HG03378 (cell line): Measurements from ENCODE around the gene ZNF438.

ENCODE experiments used
- ATAC-seq: cut with Tn5 transposase; IDR thresholded peaks from one replicate; pipeline ENCODE4 v1.9.1; 2021; ENCODE audit warnings: mild to moderate bottlenecking, moderate library complexity; ENCODE audit not compliant: unreplicated experiment

Gene ZNF438

DNA sequence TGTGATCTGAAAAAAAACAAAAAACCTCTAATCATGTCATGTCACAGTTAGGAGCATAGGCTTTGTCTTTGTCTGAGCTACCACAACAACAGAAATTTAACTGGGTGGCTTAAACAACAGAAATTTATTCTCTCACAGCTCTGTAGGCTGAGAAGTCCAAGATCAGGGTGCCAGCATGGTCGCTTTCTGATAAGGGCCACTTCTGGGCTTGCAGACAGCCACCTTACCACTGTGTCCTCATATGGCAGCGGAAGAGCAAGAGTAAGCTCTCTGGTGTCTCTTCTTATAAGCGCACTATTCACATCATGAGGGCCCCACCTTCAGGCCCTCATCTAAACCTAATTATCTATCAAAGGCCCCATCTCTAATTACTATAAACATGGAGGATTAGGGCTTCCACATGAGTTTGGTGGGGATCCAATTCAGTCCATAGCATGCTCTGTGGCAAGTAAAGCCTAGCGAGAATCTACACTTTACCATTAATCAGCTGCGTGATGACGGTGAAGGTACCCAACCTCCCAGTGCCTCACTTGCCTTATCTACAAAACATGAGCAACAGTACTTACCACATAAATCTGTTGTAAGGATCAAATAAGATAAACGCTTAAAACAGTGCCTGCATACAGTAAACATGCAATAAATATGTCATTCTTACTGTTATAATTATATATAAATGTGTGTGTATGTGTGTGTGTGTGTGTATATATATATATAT, 17.3 kb downstream of the ZNF438 start:
- no peak for ATAC-seq

DNA sequence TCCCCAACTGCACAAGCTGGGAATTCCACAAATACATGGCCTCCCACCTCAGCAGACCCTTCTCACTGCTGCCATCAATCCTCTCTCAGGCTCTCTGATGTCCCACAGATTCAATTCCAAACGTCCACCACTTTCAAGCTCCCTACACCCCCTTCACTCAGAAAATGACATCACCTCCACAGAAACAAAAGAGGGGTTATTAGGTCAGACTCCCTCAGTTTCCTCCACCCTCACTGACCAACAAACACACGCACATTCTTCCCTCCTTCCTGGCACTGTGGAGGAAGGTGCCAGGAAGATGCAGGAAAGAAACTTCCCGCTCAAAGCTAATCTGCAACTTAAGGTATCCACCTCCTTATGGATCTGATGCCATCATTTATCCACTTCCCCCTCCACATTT, 18.3 kb downstream of the ZNF438 start:
- no peak for ATAC-seq

DNA sequence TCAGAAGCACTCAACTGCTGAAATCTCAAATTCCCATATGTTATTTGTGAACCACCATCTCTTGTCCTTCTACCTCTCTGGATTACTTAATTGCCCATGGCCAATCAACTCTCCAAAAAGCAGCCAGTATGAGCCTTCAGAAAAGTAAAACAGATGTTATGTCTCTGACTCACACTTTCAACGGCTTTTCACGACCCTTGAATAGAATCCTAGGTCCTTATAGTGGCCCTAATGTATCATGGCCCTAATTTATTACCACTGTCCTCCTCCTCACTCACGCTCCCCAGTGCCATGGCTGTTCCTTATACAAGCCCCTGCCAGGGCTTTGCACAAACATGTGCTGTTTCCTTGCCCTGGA, 20.0 kb downstream of the ZNF438 start:
- ATAC-seq, result no peak

DNA sequence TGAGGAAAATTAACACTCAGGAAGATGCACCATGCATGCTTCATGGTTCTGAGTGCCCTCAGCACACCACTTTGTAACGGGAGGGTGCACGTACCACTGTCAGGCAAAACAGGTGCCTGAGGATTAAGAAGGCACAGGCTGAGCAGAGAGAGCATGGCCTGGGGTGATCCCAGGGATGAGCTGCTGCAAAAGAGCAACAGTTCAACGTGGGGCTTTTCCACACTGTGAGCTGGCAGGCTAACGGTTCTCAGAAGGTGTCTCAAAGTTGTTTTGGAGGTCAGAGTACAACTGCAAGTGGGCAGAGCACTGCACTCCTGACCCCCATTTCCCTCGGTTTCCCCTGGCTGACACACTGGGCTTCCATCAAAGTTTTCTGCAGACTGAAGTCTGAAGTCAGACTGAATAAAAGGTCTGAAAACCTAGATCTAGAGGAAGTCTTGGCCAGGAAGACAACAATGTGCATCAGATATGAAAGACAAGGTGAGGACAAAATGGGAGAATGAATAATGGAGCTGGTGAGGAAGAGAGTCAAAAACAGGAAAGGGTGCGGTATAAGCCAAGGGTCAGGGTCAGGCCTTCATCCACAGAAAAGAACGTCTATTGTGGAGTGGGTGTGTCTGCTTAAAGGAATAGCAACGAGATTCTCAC, 20.5 kb downstream of the ZNF438 start:
- no peak for ATAC-seq

DNA sequence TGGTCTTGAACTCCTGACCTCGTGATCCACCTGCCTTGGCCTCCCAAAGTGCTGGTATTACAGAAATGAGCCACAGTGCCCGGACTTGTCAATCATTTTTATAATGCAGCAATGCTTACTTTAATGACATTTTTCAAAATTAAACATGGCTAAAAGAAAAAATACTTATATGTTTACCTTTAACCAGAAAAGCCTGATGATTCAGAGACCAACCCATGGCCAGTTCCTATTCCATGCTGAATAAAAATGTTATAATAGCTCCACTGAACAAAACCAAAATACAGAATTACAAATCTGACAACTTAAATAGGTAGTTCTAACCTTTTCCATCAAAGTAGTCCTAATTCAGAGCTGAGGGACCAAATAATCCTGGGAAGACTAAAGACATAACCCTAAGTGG, 21.6 kb downstream of the ZNF438 start:
- no peak for ATAC-seq

DNA sequence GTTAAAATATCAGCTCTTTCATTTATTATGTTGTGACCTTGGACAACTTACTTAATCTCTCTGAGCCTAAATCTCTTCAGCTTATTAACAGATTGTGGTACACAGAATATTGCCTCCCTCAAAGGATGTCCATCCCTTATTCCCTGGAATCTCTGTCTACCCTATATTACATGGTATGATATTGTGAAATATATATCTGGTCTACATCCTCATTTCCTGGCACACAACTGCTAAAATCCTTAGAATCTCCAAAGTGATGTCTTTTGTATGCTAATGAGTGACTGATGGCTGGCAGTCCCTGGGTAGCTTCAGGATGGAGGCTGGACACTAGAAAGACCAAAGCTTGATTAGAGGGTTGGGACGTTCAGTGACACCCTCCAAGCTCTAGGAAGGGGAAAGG, 25.8 kb downstream of the ZNF438 start:
- ATAC-seq, result no peak

DNA sequence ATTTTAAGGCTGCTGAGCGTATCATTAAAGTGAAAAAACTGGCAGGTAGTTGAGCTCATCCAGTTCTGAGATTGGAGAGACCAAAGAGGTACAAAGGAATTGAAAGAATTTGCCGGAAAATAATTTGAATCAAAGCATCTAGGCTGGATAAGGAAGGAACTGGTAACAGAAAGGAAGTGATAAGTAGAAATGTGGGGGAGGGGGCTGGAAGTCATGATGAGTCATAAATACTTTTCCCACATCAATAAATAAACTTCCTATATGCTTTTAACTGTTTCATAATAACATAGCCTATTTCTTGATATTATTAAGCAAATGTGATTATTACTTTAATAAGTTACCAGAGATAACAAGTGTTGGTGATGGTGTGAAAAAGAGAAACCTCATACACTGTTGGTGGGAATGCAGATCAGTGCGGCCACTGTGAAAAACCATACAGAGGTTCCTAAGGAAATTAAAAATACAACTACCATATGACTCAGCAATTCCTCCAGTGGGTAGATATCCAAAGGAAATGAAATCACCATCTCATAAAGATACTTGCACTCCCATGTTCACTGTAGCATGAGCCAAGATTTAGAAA, 27.0 kb downstream of the ZNF438 start:
- no peak for ATAC-seq

DNA sequence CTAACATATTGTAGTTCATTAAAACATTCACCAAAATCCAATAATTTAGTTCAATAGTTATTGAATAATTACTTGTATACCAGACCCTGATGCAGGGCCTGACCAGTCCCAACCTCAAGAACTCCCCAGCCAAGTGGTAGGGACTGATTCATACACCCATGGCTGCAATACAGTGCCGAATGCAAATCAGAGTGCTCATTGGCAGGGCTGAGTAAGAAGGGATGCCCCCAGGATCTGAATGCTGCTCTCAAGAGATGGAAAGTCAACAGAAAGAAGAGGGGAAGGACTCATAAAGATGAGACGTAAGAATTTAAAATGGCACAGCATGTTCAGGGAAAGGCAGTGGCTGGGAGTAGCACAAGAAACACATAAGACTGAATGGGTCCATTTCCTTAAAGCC, 29.9 kb downstream of the ZNF438 start:
- no peak for ATAC-seq

DNA sequence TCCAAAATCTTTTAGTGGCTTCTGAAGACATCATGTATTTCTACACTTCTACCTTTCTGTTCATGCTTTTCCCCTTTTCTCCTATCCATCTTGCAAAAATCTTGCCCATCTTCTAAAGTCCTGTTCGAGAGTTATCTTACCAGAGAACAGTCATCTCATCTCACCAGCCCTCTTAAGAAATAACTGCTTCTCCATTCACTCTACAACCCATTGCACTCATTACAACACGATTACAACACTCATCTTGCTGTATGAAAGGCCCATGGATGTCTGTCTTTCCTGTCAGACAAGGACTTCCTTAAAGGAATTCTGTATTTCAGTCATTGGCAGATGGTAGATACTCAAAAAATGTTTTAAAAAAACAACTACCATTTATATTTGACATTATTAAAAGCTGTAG, 30.8 kb downstream of the ZNF438 start:
- no peak for ATAC-seq

DNA sequence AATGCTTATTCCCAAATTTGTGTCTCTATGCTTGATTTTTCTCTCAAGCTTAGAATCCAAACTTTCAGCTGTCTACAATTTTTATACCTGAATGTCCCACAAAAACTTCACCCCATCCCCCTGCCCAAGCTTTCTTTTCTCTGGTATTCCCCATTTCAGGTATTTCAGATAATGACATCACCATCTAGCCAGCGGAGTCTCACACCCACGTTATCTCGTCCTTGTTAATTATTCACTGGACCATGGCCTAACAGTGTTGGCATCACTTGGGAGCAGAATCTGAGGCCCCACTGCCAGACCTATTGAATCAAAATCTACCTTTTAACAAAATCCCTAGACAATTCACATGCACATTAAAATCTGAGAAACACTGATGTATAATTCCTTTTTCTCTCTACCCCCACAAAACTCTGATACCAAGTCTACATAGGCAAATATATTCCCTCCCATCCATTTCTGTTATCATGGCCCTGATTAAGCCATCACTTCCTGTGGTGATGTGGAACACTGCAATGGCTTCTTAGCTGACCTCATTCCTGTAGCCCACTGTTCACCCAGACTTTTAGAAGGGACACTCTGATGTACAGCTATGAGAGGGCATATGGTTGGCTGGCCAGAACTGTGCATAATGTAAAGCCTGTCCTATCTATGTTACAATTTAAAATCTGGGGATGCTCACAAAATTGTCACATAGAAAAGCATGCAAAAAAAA, 31.4 kb downstream of the ZNF438 start:
- no peak for ATAC-seq

DNA sequence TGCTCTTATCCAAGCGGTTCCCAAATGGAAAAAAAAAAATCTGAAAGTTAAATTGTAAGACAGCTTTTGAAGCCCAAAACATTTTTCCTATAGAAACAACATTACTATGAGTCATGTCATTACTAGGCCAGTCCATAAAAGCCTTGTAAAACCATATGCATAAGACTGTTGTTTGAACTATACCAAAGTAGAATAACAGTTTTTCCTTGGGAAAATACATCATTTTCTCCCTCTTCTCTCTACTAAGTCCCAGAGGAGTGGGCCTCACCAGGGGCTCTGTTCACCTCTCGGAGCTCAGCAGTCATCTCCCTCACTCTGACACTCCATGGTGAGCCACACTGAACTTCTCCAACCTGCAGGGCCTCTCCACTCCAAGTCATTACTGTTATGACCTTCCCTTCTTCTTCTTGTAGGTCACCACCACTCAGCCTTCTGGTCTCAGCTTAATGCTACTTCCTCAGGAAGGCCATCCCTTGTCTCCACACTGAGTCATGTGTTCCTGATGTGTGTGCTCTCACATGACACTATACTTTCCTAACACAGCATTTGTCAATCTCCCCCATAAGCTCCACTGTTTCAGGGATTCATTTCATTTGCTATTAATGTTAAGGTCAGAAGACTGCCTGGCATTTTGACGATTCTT, 32.5 kb downstream of the ZNF438 start:
- ATAC-seq, result no peak

DNA sequence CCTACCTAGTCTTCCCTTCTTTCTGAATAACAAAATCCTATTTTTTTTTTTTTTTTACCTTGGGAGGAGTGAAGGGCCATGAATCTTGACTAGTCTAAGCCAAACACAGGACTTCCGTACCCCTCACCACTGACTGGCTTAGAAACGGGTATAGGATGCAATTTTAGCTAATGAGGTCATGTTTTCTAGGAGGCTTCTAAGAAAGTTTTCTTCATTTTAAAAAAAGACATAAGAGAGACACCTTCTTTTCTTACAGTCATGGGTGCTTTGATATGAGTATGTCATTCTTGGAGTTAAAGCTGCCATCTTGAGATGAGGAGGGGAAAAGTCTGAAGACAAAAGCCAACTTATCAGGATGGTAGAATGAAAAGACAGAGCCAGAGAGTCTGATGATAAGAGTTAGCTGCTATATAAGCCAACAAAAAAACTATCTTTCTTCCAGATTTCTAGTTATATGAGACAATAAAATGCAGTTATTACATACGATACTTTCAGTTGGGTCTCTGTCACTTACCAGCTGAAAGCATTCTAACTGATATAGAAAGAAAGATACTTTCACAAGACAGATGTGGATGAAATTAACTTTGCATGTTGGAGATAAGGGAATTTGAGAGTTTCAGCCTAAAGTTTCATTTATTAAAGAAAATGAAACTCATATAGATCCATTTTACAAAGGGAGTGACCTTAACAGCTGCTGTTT, 34.0 kb downstream of the ZNF438 start:
- ATAC-seq, result no peak

DNA sequence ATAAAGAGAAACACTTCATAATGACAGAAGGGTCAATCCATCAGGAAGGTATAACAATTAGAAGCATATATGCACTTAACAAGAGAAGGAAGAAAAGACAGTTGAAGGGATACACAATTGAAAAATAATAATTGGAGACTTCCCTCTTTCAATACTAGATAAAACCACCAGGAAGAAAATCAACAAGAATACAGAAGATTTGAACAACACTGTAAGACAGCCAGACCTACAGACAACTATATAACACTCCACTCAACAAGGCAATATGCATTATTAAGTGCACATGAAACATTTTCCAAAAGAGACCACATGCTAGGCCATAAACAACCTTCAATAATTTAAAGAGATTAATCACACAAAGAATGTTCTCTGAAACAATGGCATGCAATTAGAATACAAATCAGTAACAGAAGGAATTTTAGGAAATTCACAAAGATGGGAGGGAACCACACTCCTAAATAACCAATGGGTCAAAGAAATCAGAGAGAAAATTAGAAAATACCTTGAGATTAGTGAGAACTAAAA, 35.1 kb downstream of the ZNF438 start:
- ATAC-seq, result no peak

DNA sequence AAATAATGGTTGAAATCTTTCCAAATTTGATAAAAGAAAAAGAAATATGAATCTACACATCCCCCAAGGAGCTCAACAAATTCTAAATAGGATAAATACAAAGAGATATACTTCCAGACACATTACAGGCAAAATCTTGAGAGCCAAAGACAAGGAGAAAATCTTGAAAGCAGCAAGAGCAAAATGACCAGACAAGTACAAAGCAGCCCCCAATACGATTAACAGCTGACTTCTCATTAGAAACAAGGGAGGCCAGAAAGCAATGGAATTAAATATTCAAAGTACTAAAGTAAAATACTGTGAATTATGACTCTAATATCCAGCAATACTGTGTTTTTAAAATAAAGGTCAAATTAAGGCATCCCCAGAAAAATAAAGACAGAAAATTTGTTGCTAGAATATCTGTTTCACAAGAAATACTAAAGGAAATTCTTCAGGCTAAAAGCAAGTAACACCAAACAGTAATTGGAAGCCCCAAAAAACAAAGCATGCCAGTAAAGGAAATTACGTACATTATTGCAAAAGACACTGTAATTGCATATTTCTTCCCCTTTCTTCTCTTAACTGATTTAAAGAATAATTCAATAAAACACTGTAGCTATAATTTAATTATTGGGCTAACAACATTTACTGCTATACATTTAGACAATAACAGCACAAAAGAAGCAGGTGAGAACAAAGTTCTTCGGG, 36.4 kb downstream of the ZNF438 start:
- ATAC-seq, result no peak

DNA sequence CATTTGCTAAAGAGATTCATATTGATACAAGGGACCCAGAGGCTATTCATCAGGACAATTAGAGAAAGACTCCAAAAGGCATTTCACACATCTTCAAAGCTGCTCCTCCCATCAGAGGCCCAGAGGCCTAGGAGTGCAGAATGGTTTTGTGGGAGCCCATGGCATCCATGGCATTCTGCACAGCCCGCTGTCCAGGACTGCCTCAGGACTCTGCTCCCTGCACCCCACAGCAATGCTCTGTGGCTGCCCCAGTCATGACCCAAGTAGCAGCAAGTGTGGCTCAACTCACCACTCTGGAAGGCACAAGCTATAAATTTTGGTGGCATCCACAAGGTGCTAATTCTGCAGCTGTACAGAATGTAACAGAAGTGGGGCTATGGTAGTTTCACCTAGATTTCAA, 38.5 kb downstream of the ZNF438 start:
- ATAC-seq, result no peak

DNA sequence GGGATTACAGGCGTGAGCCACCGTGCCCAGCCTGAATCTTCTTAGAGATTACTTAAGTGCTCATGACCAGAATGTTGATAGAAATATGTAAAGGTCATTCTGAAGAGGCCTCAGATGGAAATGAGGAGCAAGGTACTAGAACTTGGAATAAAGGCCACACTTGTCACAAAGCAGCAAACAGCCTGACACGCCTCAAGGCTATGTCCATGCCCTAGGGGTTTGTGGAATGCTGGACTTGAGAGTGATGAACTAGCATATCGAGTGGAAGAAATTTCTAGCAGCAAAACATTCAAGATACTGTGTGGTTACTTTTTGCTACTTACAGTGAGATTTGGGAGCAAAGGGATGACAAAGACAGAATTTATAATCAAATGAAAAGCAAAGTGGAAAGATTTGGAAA, 39.0 kb downstream of the ZNF438 start:
- no peak for ATAC-seq

DNA sequence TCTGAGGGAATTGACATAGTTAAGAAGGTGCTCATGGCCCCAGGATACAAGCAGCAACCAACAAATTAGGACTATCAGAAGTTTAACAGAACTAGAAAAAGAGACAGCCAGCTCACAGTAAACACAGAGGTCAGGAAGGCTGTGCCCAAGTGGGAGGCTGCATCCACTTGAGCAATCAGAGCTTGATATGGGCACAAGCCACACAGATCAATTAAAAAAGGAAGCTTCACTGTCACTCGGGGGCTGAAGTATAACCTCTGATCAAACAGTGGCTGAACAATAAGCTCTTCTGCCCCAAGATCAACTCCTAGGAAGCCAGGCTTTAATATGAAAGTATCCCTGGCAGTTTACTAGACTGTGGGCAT, 40.0 kb downstream of the ZNF438 start:
- ATAC-seq, result no peak

DNA sequence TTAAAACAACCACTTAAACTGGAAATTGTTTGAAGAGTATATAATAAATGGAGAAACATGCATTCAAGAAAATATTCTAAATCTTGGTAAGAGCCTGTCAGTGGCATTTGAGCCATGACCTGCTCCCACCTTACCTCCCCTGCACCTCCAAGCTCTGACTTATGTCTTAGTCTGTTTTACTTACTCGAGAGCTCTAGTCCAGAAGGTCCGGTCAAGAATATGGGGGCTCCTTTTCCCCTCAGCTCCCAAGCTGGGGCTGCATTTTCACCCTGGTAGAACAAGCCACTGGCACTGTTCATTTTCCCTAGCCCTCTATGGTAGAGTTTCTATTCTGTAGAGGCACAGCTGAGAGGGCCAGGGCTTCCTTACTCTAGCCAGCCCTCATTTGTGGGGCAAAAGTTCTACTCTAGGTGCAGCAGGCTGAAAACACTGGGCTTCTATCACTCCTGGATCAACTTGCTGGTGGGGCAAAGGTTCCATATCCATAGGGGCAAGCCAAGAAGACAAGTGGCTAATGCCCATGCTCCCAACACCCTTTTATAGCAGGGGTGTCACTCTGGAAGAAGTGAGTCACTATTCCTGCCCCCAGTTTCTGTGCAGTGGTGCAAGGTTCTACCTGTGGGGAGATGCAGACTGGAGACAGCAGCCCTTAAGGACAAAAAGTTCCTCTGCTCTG, 40.6 kb downstream of the ZNF438 start:
- ATAC-seq, result no peak

DNA sequence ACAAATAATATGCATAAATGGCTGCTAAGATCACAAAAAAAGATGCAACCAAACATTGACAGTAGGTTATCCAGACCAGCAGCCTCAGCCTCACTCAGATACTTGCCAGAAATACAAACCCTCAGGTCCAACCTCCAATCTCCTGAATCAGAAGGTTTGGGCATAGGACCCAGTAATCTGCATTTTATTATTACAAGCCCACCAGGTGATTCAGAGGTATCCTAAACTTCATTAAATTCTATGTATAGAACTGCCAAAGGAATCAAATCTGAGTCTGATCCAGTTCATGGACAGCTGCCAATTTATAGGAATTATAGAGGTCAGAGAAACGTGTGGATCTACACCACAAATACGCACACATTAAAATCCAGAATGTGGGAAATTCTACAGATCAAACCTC, 41.3 kb downstream of the ZNF438 start:
- ATAC-seq, result no peak
